ENCODE measurements around the gene KCNK3.

The KCNK3 gene

DNA sequence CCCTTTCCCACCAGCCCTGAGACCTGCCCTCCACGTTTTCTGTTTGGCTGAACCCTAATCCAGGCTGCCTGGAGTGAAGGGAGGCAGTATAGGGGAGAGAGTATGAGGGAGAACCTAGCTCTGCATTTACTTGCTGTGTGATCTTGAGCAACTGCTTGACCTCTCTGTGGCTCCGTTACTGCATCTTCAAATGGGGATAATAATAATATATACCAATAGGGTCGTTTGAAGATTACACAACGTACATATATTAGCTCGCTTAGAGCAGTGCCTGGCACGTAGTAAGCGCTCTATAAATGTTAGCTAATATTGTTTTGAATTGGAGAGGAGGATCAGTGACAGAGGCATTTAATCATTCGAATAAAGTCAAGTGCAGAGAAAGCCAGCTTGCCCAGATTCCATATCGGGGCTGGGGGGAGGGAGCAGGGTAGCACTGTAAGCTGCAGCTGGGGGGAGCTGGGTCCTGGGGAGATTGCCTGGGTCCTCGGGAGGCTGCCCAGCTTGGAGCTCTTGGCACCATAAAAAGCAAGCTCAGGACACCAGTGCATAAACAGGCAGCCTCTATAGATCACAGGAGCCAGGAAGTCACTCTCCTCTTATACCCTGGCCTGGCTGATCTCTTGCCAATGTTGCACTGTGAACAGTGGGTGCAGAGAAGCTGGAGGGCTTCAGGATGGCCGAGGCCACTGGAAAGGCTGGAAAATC, 19.1 kb downstream of the KCNK3 start:
- FAIRE-seq, result no peak
- DNase-seq (ENCODE audit: low spot score), result no peak

DNA sequence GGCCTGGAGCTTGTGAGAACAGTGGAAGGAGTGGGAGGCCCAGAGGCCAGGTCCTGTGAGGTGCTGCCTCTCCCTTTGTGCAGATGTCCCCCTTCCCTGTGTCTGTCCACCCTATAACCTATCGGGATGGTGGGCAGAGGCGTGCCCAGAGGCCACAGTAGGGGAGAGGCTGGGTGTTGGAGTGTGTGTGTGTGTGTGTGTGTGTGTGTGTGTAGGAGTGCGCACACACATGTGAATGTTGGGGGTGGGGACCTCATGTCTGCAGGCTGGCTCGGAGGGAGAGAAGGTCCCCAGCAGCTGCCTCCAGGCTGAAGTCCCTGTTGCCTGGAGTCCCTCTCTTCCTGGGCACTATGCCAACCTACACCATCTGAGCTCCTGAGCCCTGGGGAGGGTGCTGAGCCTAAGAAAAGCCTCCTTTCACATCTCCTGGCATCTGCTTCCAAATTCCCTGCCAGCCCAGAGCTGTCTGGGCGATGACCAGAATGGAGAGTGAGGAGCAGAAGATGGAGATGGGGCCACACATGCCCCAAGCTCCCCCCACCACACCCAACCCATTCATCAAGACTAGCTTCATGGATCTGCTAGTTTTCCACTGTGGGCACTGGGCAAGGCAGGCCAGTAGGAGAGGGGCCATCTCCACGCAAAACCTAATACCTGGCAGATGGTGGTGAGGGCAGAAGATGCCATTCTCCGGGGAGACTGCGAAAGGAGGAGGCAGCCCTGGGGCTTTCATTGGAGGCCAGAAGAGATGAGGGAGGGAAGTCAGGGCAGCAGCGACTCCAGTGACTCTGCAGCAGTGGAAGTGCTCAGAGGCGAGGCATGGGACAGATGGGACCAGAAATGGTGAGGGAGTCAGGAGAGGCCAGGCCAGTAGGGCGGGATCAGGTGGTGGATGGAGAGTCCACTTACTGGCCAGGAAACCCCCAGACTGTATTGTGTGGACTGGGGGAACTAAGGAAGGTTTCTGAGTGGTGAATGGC, 20.3 kb downstream of the KCNK3 start:
- FAIRE-seq (no peak), DNase-seq (ENCODE audit: low spot score) (no peak)

DNA sequence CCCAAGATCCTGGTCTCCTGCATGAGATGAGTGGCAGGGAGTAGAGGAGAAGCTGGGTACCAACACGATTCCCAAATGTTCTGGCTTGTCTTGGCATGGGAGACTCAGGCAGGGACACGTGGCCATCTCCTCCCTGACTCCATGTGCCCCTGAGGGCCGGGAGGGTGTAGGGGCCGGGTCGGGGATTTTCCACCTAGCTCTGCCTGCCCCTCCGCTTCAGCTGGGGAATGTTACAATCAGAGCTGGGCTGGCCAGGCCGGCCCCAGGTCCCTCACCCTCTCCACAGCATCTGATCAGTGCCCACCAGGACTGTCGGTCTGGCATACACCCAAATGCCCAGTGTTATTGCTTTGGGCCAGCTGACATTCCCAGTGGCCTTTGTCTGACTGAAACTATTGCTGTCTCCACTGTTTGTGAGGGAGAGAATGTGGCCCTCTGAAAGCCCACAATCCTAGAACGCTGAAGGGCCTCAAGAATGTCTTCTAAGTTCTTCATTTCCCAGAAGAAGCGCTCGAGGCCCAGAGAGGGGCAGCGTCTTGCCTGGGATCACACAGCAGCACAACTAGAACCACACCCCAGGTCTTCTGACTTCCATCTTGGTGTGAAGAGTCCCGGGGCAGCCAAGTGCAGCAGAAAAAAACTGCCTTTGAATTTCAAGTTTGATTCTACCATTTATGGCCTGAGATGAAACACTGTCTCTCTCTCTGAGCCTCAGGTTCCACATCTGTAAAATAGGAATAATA, 23.2 kb downstream of the KCNK3 start:
- no peak for DNase-seq (ENCODE audit: low spot score)
- FAIRE-seq, result no peak

DNA sequence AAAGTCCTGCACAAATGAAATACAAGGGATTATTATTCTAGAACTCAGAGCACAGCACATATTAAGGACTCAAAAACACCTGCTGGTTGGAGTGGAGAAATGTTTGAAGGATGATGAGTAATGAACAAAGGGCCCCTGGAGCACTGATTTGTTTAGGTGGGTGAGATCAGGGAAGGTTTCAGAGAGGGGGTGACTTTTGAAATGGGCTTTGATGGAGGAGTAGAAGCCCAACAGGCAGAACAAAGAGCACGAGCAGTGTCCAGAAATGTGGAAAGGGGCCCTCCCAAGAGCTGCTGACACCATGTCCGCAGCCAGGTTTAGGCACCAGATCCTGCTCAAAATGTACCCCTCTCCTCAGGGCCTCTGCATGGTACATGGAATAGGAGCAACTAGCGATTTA, 23.8 kb downstream of the KCNK3 start:
- DNase-seq (ENCODE audit: low spot score) (no peak), FAIRE-seq (no peak)

DNA sequence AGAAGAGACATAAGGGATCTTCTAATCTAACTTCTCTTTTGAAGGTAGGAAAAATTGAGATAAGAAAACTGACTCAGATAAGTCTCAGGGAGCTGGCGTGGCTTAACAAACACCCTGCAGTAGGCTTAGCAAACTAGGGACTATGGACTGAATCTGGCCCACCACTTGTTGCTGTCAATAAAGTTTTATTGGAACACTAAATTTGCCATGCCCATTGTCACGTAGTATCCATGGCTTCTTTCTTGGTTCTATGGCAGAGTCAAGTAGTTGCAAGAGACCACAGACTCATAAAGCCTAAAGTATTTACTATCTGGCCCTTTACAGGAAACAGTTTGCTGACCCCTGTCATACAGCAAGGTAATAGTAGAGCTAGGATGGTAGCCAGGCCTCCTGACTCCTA, 24.2 kb downstream of the KCNK3 start:
- no peak for FAIRE-seq
- DNase-seq (ENCODE audit: low spot score), result no peak

DNA sequence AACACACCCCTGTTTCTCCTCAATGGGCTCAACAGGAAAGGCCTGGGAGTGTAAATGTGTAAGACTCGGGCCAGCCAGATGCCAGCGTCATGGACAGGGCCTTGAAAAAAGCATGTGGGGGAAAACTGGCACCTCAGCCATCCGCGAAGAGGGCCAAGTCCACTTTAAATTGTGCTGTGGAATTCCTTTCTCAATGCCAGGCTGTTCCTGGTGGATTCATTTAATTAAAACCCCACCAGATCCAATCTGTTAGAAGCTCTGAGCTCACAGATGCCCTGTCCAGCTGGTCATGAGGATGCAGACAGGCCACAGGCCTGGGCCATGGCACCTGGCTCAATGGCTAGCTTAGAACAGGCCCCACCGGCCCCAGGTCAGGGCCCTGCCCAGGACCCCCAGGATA, 24.8 kb downstream of the KCNK3 start:
- DNase-seq (ENCODE audit: low spot score) (no peak), FAIRE-seq (no peak)

DNA sequence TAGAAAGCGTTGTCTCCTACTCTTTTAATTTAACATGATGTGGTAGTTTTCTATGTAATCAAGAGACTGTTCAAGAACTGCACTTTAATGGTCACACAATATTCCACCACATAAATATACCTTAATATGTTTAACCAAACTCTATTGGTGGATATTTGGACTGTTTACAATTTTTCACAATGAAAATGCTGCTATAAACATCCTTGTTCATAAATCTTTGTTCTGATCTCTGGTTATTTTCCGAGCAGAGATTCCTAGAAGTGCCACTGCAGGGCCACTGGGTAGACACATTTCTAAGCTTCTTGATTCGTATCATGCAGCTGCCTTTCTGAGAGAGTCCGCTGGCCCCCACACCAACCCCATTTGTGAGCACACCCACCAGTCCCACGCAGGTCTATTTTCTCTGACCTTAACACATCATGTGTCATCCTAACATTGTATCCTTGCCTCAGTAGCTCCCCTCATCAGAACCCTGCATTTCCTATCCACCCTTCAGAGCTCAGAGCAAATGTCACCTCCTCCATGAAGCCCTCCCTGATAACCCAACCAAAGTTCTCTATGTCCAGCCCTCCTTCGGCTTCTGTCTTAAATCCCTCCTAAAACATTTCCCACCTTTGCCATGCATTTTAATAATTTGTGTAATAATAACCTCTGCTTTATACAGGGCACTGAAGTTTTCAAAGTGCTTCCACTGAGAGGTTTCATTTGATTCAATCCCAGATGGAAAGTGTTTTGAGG, 26.6 kb downstream of the KCNK3 start:
- FAIRE-seq (no peak), DNase-seq (ENCODE audit: low spot score) (no peak)

DNA sequence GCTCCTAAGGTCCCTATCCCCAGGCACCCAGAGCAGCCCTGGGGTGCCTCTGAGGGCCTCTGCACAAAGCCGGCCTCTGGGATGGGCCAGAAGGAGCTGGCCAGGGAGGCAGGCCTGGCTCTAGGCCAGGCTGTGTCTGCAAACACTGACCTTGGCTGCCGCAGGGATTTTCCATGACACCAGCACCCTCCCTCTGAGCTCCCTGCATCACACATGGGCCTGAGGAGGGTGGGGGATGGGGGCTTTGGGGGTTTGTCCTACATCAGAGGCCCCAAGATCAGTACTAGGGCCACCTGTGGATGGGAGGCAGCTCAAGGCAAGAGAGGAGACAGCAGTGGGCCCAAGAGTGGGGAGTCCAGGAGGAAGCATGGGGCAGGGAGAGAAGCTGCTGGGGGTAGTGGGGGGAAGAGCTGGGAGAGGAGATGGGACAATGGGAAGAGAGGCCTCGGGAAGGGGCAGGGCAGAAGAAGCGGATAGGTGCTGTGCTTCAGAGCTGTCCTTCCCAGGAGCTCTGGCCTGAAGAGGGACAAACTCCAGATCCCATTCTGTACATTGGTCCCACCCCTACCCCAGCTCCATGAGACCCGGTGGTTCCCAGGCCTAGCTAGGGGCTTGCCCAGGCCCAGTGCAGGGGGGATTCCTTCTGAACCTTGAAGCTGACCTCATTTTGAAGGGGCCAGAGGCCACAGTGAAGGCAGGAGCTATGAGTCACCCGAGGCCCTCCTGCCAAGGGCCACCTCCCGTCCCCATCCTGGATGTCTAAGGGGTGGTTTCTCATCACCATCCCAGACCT, 28.0 kb downstream of the KCNK3 start:
- FAIRE-seq, result no peak
- DNase-seq (ENCODE audit: low spot score), result peak; percentile 79

DNA sequence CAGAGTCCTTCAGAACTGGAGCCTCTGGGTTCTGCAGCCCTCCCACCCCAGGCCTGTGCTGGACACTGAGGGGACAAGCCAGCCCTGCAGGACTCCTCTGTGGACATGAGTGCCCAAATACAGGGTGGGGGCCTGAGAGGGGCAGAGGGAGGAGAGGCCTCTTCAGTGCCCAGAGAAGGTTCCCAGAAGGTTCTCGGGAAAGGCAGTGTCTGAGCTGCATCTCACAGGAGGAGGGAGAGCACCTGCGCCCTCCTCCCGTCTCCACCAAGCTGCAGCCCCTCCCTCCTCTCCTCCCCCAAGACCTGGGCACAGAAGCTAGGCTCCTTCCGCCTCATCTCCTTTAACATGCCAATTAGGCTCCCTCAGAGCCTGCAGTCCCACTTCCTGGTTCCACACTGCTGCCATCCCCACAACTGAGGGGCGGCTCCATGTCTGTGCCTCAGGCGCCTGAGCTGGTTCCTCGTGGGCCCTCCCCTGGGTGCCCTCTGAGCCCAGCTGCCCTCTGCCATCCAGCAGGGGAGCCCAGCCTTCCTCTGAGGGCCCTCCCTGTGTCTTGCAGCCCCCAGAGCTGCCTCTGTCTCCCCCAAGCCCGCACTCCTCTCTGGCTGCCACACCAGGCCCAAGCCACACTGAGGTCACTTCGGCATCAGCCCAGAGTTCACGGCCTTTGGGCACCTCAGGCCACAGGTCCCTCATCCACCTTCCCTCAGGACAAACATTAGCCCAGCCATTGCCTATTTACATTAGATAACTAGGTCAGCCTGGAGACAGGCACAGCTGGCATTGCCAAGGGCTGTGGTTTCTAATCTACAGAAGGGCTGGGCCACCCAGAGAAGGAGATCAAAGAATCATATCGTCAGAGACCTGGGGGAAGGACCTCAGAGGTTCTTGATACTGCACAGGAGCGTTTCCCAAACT, 28.9 kb downstream of the KCNK3 start:
- FAIRE-seq, result peak; percentile 77
- DNase-seq (ENCODE audit: low spot score), result peak; percentile 76

DNA sequence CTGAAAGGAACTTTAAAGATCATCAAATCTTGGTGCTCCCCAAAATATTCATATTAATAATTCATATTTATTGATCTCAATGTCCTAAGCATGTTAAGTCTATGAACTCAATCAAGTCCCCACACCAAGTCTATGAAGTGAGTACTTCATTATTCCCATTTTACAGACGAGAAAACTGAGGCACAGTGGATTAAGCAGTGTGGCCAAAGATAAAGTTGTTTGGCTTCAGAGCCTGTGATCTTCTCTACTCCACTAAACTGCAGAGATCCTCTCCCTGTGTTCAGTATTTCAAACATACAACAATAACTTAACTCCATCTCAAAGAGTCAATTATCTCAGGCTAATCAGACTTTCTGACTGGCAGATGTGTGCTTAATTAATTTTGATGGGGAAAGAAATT, 29.8 kb downstream of the KCNK3 start:
- no peak for DNase-seq (ENCODE audit: low spot score)
- no peak for FAIRE-seq

DNA sequence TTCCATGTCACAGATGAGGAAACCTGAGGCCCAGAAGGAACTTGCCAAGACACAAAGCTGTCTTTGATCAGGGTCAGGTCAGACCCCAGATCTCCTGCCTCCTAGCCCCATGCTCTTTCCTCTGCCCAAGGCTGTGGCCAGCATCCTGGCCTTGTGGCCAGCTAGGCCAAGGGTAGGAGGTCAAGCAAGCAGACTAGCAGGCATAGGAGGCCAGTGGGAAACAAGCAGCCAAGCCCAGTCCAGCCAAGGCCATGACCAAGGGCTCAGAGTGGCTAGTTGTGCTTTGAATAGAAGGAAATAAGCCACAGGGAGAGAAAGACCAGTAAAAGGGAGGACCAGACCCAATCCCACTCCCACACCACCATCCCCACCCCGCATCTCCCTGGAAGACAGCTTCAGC, 30.4 kb downstream of the KCNK3 start:
- FAIRE-seq (no peak), DNase-seq (ENCODE audit: low spot score) (no peak)

DNA sequence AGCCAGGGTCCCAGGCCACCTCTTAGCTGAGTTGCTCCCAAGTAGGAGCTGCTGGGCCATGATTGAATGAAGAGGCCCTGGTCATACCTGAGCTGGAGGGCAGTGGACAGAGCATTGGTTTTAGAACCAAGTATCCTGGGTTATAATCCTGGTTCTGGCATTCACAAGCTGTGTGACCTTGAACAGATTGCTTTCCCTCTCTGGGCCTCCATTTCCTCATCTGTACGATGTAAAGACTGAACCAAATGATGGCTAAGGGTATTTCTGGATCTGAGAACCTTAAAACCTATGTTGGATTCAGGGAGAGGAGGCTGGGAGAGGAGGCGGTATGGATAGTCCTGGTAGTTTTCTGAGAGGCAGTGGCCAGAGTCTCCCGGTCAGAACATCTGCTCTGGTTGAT, 31.0 kb downstream of the KCNK3 start:
- DNase-seq (ENCODE audit: low spot score), result no peak
- no peak for FAIRE-seq

DNA sequence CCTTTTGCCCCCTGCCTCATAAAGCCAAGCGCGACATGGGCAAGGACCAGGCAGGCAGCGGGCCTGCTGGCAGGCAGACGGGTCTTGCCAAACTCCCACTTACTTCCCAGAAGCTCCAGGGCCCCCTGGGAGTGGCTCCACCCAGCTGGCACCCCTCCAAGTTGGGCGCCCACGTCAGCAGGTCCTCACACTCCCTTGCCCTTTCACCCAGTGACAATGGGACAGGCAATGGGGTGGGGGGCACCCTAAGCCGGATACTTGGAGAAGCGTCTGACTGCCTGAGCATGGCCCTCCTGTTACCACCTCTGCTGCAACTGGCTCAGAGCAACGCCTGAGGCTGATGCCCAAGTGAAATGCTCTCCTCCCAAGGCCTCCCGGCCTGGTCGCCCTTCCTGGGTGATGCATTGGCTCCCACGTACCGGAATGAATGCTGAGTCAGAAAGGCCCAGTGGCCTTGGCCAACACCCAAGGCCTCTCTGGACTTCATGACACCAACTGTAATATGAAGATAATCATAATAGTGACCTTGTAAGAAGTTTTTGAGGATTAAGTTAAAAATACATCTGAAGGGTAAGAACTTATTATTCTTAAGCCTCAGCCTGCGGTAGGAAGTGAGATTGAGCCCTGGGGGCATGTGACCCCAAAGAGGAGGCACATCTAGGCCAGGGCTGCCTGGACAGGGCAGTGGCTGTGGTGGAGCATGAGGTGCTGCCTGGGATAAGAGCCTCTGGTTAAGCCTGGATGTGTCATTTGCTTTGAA, 31.6 kb downstream of the KCNK3 start:
- DNase-seq (ENCODE audit: low spot score), result peak; percentile 90
- peak; percentile 88 for FAIRE-seq

DNA sequence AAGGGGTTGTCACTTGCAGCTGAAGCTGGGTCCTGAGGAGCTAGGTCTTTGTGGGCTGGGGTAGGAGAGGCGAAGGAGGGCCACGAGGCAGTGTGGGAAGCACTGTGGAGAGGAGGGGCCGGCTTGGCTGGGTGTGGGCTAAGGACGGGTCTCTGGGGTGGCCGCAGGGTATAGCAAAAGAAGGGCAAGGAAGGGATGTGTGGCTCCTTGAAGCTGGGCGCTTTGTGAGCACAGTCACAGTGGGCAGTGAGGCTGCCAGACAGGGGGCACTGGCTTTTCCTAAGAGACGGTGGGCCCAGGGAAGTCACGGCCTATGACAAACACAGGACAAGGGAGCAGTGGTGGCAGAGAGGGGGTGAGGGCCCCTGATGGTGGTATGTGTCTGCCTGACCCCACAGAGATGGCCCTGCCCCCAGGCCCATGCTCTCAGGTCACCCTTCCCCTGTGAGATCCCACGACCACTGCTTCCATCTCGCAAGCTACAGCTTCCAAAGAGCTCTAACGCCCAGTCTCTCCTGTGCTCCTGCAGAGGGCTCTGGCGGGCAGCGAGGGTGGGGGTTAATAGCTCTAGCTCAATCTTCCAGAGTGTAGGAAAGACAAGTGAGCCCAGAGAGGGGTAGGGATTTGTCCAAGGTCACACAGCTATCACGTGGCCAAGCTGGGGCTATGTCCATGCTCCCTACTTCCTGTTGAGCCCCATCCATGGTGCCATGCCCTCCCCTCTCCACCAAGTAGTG, 32.4 kb downstream of the KCNK3 start:
- DNase-seq (ENCODE audit: low spot score) (no peak), FAIRE-seq (no peak)

DNA sequence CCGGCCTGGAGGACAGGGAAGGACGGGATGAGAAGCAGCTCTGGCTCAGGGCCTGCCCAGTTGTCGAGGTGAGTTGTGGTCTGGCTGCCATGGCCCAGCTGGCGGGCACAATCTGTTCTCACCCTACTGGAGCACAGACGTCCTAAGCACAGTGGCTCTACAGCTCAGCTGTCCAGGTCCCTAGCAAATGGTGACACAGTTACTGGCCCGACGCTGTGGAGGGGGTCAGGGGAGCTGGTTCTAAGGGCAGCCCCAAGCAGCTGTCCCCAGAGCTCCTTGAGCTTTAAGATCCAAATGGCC, 32.9 kb downstream of the KCNK3 start:
- DNase-seq (ENCODE audit: low spot score) (no peak), FAIRE-seq (no peak)

DNA sequence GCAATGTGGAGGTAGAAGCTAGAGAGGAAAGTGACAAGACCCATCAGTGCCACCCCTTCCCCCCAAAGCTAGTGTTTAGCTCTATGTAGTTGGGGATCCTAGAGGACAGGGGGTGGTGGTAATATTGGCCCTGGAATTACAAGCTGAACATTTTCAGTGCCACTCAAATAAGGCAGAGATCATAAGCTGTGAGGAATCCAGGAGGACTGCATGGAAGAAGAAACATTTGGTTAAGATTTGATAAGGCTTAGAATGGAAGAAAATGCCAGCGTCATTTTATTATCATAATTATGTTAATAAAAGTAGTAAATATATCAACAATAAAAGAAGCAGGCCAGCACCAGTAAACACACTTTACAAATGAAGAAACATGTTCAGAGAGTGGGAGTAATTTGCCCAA, 33.7 kb downstream of the KCNK3 start:
- FAIRE-seq (no peak), DNase-seq (ENCODE audit: low spot score) (no peak)

DNA sequence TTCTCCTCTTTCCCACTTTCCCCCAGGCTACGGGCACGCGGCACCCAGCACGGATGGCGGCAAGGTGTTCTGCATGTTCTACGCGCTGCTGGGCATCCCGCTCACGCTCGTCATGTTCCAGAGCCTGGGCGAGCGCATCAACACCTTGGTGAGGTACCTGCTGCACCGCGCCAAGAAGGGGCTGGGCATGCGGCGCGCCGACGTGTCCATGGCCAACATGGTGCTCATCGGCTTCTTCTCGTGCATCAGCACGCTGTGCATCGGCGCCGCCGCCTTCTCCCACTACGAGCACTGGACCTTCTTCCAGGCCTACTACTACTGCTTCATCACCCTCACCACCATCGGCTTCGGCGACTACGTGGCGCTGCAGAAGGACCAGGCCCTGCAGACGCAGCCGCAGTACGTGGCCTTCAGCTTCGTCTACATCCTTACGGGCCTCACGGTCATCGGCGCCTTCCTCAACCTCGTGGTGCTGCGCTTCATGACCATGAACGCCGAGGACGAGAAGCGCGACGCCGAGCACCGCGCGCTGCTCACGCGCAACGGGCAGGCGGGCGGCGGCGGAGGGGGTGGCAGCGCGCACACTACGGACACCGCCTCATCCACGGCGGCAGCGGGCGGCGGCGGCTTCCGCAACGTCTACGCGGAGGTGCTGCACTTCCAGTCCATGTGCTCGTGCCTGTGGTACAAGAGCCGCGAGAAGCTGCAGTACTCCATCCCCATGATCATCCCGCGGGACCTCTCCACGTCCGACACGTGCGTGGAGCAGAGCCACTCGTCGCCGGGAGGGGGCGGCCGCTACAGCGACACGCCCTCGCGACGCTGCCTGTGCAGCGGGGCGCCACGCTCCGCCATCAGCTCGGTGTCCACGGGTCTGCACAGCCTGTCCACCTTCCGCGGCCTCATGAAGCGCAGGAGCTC, 35.4 kb downstream of the KCNK3 start:
- FAIRE-seq, result no peak
- DNase-seq (ENCODE audit: low spot score), result no peak

Data from RCC 7860 (cell line).